ENCODE results near the gene BTBD6.

The BTBD6 gene

DNA sequence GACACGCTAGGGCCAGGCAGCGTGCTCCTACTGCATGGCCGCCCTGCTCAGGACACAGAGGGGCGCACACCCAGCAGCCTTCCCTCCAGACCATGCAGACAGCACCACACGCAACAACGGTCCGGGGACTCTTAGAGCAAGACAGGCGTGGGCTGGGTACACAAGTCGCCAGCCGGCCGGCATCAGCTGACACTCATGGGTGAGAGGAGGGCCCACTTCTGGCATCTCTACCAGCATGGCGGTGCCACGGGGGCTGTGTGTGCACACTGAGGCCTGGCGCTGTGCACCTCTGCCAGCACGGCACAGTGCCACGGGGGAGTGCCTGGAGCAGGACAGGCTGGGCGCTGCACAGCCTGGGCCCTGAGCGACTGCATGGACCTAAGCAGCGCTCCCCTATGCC is 6.7 kb upstream of the BTBD6 start:
- DNase-seq: no peak

DNA sequence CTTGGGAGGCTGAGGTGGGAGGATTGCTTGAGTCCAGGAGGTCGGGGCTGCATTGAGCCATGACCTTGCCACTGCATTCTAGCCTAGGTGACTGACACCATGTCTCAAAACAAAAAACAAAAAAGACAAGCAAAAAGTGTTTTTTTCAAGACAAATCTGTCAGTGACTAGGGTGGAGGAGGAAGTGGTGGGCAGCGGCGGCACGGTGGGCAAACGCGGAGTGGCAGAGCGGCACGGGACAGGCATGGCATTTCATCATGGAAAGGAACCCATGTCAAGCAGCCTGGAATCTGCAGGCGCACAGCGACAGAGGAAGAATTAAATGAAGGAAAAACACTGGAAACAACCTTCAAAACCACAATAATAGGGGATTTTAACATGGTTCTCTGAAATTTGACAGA is 4.0 kb upstream of the BTBD6 start:
- no peak for DNase-seq

GRCh38 chr14:105247026-105247425 is 1.3 kb upstream of the BTBD6 start:
- no peak for DNase-seq

GRCh38 chr14:105247715-105248367 is 492 bp upstream of the BTBD6 start:
- DNase-seq: no peak

GRCh38 chr14:105249182-105250007 is 1.1 kb downstream of the BTBD6 start:
- DNase-seq: no peak

DNA sequence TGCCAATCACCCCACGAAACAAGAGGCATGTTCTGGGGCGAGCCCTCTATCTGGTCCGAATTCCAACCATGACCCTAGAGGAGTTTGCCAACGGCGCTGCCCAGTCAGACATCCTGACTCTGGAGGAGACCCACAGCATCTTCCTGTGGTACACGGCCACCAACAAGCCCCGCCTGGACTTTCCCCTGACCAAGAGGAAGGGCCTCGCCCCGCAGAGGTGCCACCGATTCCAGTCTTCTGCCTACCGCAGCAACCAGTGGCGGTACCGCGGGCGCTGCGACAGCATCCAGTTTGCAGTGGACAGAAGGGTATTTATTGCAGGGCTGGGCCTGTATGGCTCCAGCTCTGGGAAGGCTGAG is 1.7 kb downstream of the BTBD6 start:
- no peak for DNase-seq

- no peak for DNase-seq
Observed at GRCh38 chr14:105250986-105251385, 2.7 kb downstream of the BTBD6 start.

DNA sequence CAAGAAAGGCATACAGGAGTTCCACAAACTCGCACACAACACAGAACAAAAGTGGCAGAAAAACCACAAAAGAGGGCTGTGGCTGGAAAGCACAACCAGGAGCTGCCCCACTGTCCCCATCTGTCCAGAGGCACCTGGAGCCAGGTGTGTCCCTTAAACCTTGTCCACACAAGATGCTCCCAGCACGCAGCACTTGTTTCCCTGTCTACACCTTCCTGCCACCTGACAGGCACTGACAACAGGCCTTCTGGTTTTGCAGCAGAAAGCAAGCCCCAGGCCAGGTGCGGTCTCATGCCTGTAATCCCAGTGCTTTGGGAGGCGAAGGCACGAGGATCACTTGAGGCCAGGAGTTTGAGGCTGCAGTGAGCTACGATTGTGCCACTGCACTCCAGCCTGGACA is 3.6 kb downstream of the BTBD6 start:
- no peak for DNase-seq

GRCh38 chr14:105252552-105253328 is 4.4 kb downstream of the BTBD6 start:
- DNase-seq: no peak

GRCh38 chr14:105253329-105253682 is 5.0 kb downstream of the BTBD6 start:
- no peak for DNase-seq

- no peak for DNase-seq
Observed at GRCh38 chr14:105255021-105255507, 6.7 kb downstream of the BTBD6 start.

DNA sequence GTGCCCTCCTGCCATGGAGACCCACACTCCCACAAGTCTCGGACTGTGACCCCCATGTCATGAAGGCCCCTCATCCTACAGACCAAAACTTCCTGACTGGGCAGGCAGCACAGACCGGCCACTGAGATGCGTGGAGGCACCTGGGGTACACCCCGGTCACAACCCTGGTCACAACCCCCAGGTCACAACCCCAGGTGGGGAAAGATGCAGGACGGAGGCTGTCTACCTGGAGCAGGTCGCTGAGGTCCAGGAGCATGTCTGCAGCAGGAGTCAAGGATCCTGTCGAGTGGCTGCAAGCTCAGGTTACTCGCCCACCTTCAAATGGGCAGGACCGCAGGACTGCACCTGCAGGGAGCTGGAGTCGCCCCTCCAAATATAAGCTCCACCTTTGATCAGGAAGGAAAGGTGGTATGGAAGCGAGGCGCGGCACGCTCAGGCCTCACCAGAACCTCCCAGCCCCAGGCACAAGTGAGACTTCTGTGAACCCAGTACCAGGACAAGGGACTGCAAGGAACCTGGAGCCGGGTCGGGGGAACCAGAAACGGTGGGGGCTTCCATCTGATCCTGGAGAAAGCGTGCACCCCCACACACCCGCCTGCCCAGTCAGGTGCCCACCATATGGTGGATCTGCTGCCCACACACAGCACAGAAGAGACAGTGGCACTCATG is 8.1 kb downstream of the BTBD6 start:
- no peak for DNase-seq

DNA sequence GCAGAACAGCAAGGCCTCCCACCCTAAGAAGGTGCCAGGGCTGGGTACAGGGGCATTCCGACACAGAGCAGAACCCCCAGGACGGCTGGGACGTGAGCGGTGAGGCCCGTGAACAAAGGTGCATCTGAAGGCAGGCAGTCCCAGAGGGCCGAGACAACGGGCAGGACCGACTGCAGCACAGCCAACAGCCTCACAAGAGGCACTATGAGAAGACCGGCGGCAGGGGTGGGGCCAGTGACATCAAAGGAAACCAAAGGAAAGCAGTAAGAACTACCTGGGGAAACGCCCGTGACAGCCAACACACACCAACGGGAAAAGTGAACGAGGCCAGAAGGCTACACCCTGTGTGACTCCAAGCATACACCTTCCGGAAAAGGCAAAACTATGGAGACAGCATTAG is 9.1 kb downstream of the BTBD6 start:
- DNase-seq: no peak

- no peak for DNase-seq
Observed at GRCh38 chr14:105258846-105259245, 10.5 kb downstream of the BTBD6 start.

GRCh38 chr14:105260959-105261358 is 12.6 kb downstream of the BTBD6 start:
- DNase-seq: no peak

GRCh38 chr14:105261781-105262180 is 13.4 kb downstream of the BTBD6 start:
- no peak for DNase-seq

DNA sequence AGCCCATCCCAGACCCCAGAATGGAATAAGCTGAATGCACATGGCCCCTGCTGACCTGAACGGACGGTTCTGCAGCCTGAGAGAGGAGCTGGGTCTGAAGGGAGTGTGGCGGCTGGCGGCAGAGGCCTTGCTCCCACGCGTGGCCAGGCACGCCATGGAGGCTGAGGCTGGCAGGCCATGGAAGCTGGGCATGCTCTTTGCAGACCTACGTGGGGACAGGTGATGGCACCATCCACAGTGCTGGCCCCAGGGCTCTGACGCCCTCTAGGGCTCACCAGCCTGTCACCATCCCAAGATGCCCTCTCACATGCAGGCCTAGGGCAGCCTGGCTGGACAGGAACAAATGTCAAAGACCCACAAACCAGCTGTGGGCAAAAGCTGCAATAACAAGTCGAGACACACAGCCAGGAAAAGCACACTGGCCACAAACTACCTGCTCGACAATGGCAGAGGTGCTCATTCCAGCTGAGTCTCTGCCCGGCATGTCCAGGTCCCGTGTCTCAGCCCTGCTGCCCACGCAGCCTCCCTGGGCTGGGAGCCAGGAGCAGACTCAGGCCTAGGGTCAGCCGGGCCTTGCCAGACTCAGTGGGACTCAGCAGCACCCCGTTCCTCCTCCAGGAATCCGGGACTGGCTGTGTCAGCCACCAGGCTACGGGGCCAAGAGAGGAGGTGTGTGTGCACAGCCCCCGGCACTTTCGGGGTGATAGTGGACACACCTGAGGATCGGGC is 19.7 kb downstream of the BTBD6 start:
- DNase-seq: no peak

- no peak for DNase-seq
Observed at GRCh38 chr14:105268736-105269354, 20.5 kb downstream of the BTBD6 start.

DNA sequence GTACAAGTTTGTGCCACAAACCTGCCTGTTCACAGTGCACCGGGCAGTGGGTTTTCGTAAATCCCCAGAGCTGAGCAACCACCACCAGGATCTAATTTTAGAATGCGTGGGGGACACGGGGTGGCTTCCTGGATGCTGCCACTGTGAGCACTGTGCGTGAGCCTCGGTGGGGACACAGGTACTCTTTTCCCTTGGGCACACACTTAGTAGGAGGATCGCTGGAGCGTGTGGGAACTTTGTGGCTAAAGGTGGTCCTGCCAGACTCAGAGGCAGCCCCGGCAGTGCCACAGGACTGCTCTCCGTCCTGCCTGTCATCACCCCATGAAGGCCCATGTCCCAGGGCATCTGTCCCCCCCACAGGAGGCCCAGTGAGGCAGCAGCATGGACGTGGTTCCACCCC is 21.1 kb downstream of the BTBD6 start:
- DNase-seq: no peak

- DNase-seq: no peak
Observed at GRCh38 chr14:105271224-105271890, 23.0 kb downstream of the BTBD6 start.

GRCh38 chr14:105272623-105273022 is 24.3 kb downstream of the BTBD6 start:
- no peak for DNase-seq

All from stimulated activated CD4-positive, alpha-beta T cell treated with anti-CD3 and anti-CD28 coated beads, Interleukin-4, amount 100 ng/mL, for 1 hour (primary cell).